RWPE2 (cell line): Measurements from ENCODE around the gene SCUBE2.

Source experiments
- ATAC-seq: fragments of 200-7000 bp; cut with Tn5 transposase; 3 replicates; pipeline ENCODE4 v1.9.1; 2021; ENCODE audit warnings: low read depth
- DNase-seq: peaks from one replicate; pipeline ENCODE4 v3.0.0-alpha.2; 2020; ENCODE audit warnings: low spot score
- H3K27ac ChIP-seq: fragments of 450-650 bp; 2 replicates; pipeline ENCODE4 v1.5.1; 2017; ENCODE audit warnings: mild to moderate bottlenecking; ENCODE audit not compliant: poor library complexity, severe bottlenecking
- H3K27me3 ChIP-seq: fragments of 250-450 bp; sonication (Bioruptor Pico); 2 replicates; pipeline ENCODE4 v1.5.1; 2021; ENCODE audit warnings: mild to moderate bottlenecking, moderate library complexity; ENCODE audit not compliant: insufficient read depth, poor library complexity, severe bottlenecking
- H3K36me3 ChIP-seq: fragments of 250-450 bp; sonication (Bioruptor Pico); 2 replicates; pipeline ENCODE4 v1.5.1; 2020; ENCODE audit warnings: low read depth, mild to moderate bottlenecking, moderate library complexity
- H3K4me1 ChIP-seq: fragments of 250-450 bp; sonication (Bioruptor Pico); 2 replicates; pipeline ENCODE4 v1.5.1; 2021; ENCODE audit warnings: mild to moderate bottlenecking, moderate library complexity; ENCODE audit not compliant: insufficient read depth, poor library complexity, severe bottlenecking
- H3K4me3 ChIP-seq: fragments of 250-450 bp; sonication (Bioruptor Pico); 2 replicates; pipeline ENCODE4 v1.5.1; 2021; ENCODE audit warnings: mild to moderate bottlenecking, moderate library complexity; ENCODE audit not compliant: severe bottlenecking
- H3K9me3 ChIP-seq: fragments of 250-450 bp; sonication (Bioruptor Pico); 2 replicates; pipeline ENCODE4 v1.5.1; 2021; ENCODE audit warnings: mild to moderate bottlenecking, moderate library complexity; ENCODE audit not compliant: severe bottlenecking
- CTCF ChIP-seq: fragments of 450-650 bp; IDR thresholded peaks from one replicate; pipeline ENCODE4 v1.5.1; 2017; ENCODE audit warnings: mild to moderate bottlenecking, moderate library complexity; ENCODE audit not compliant: poor library complexity, severe bottlenecking

SCUBE2 gene

GRCh38 chr11:9120664-9121468 is 29.5 kb upstream of the SCUBE2 start:
- DNase-seq (no peak), ATAC-seq (no peak)
- Histone ChIP-seq H3K27me3 (no peaks in the 10 kb centered on the region), H3K36me3 (no peaks in the 10 kb centered on the region), H3K27ac (no peak overlapping the region), H3K4me3 (no peak overlapping the region), H3K9me3 (no peaks in the 10 kb centered on the region), H3K4me1 (no peaks in the 10 kb centered on the region)
- no peak for TF ChIP-seq CTCF

- no peak for ATAC-seq
- H3K27ac ChIP-seq, result no peak overlapping the region
- no peak for DNase-seq
- H3K36me3 ChIP-seq, result no peaks in the 10 kb centered on the region
- no peaks in the 10 kb centered on the region for H3K9me3 ChIP-seq
- no peaks in the 10 kb centered on the region for H3K4me1 ChIP-seq
- no peak for TF ChIP-seq CTCF
- H3K27me3 ChIP-seq, result no peaks in the 10 kb centered on the region
- H3K4me3 ChIP-seq, result no peak overlapping the region
Observed at GRCh38 chr11:9118277-9118676, 26.9 kb upstream of the SCUBE2 start.

GRCh38 chr11:9112075-9112474 is 20.7 kb upstream of the SCUBE2 start:
- no peaks in the 10 kb centered on the region for H3K36me3 ChIP-seq
- DNase-seq (no peak), ATAC-seq (no peak)
- no peak overlapping the region for H3K27ac ChIP-seq
- no peak overlapping the region for H3K4me3 ChIP-seq
- TF ChIP-seq CTCF, result no peak
- H3K4me1 ChIP-seq, result no peaks in the 10 kb centered on the region
- peaks cover 4% of the 10 kb centered on the region for H3K9me3 ChIP-seq
- no peaks in the 10 kb centered on the region for H3K27me3 ChIP-seq

GRCh38 chr11:9109858-9110731 is 18.7 kb upstream of the SCUBE2 start:
- no peak for DNase-seq
- H3K9me3 ChIP-seq, result peaks cover 4% of the 10 kb centered on the region
- no peak overlapping the region for H3K27ac ChIP-seq
- no peaks in the 10 kb centered on the region for H3K36me3 ChIP-seq
- H3K27me3 ChIP-seq, result no peaks in the 10 kb centered on the region
- no peak overlapping the region for H3K4me3 ChIP-seq
- no peak for ATAC-seq
- no peak for TF ChIP-seq CTCF
- no peaks in the 10 kb centered on the region for H3K4me1 ChIP-seq
